RWPE2 (cell line): ENCODE results near the gene ENTPD7.
"Not testable (repeated sequence)": the region's sequence is repeated elsewhere in the genome, so short reads cannot be mapped to it uniquely, and the experiment has no call there.

ENCODE experiments used
- ATAC-seq: fragments of 200-7000 bp; cut with Tn5 transposase; 3 replicates; pipeline ENCODE4 v1.9.1; 2021; ENCODE audit warnings: low read depth
- DNase-seq: peaks from one replicate; pipeline ENCODE4 v3.0.0-alpha.2; 2020; ENCODE audit warnings: low spot score
- H3K27ac ChIP-seq: fragments of 450-650 bp; 2 replicates; pipeline ENCODE4 v1.5.1; 2017; ENCODE audit warnings: mild to moderate bottlenecking; ENCODE audit not compliant: poor library complexity, severe bottlenecking
- H3K27me3 ChIP-seq: fragments of 250-450 bp; sonication (Bioruptor Pico); 2 replicates; pipeline ENCODE4 v1.5.1; 2021; ENCODE audit warnings: mild to moderate bottlenecking, moderate library complexity; ENCODE audit not compliant: insufficient read depth, poor library complexity, severe bottlenecking
- H3K36me3 ChIP-seq: fragments of 250-450 bp; sonication (Bioruptor Pico); 2 replicates; pipeline ENCODE4 v1.5.1; 2020; ENCODE audit warnings: low read depth, mild to moderate bottlenecking, moderate library complexity
- H3K4me1 ChIP-seq: fragments of 250-450 bp; sonication (Bioruptor Pico); 2 replicates; pipeline ENCODE4 v1.5.1; 2021; ENCODE audit warnings: mild to moderate bottlenecking, moderate library complexity; ENCODE audit not compliant: insufficient read depth, poor library complexity, severe bottlenecking
- H3K4me3 ChIP-seq: fragments of 250-450 bp; sonication (Bioruptor Pico); 2 replicates; pipeline ENCODE4 v1.5.1; 2021; ENCODE audit warnings: mild to moderate bottlenecking, moderate library complexity; ENCODE audit not compliant: severe bottlenecking
- H3K9me3 ChIP-seq: fragments of 250-450 bp; sonication (Bioruptor Pico); 2 replicates; pipeline ENCODE4 v1.5.1; 2021; ENCODE audit warnings: mild to moderate bottlenecking, moderate library complexity; ENCODE audit not compliant: severe bottlenecking
- TF ChIP-seq, protein P1 (sequence below): fragments of 450-650 bp; IDR thresholded peaks from one replicate; pipeline ENCODE4 v1.5.1; 2017; ENCODE audit warnings: mild to moderate bottlenecking, moderate library complexity; ENCODE audit not compliant: poor library complexity, severe bottlenecking

ENTPD7 gene

DNA sequence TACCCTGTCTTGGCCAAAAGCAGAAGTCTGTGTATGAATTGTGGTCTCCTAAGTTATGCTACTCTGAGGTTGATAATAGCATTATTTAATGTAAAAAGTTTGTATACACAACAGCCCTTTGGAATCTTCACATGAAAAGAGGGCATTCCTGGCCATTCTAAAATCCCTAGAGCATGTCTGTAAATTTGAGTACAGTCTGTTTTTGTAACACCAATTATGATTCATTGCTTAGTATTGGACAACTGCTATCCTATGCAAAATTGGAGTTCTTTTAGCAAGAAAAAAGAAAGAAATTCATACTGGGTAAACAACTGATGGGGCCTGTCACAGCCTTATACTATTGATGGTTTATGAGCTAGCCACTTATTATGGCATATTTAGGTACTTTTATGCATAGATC, 82.9 kb downstream of the ENTPD7 start:
- Histone ChIP-seq H3K4me3 (no peak overlapping the region), H3K36me3 (peaks cover 100% of the 10 kb centered on the region), H3K27ac (no peak overlapping the region), H3K27me3 (no peaks in the 10 kb centered on the region), H3K4me1 (peaks cover 7% of the 10 kb centered on the region), H3K9me3 (peaks cover 10% of the 10 kb centered on the region)
- TF ChIP-seq, protein P1, sequence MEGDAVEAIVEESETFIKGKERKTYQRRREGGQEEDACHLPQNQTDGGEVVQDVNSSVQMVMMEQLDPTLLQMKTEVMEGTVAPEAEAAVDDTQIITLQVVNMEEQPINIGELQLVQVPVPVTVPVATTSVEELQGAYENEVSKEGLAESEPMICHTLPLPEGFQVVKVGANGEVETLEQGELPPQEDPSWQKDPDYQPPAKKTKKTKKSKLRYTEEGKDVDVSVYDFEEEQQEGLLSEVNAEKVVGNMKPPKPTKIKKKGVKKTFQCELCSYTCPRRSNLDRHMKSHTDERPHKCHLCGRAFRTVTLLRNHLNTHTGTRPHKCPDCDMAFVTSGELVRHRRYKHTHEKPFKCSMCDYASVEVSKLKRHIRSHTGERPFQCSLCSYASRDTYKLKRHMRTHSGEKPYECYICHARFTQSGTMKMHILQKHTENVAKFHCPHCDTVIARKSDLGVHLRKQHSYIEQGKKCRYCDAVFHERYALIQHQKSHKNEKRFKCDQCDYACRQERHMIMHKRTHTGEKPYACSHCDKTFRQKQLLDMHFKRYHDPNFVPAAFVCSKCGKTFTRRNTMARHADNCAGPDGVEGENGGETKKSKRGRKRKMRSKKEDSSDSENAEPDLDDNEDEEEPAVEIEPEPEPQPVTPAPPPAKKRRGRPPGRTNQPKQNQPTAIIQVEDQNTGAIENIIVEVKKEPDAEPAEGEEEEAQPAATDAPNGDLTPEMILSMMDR = no peak
- ATAC-seq (no peak), DNase-seq (no peak)

DNA sequence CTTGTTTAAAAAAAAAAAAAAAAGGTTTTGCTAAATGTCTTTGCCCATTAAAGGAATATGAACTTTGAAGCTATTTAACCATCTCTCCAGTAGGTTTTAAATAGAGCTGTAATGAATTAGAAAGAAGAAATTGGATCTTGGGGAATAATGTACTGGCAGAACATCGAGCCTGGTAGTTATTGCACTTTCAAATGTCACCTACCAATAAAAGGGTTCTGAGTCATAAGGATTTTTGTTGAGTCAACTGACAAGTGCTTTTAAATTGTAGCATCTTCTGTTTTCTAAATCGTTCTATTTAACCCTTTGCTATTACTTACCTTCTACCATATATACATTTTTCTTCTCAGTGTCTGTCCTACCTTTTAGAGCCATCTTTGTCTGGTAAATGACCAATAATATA, 83.4 kb downstream of the ENTPD7 start:
- H3K36me3 ChIP-seq = peaks cover 100% of the 10 kb centered on the region
- H3K4me1 ChIP-seq = peaks cover 7% of the 10 kb centered on the region
- H3K27me3 ChIP-seq = no peaks in the 10 kb centered on the region
- TF ChIP-seq, protein P1 = no peak
- H3K9me3 ChIP-seq = peaks cover 10% of the 10 kb centered on the region
- DNase-seq (no peak), ATAC-seq (no peak)
- no peak overlapping the region for H3K27ac ChIP-seq
- no peak overlapping the region for H3K4me3 ChIP-seq

DNA sequence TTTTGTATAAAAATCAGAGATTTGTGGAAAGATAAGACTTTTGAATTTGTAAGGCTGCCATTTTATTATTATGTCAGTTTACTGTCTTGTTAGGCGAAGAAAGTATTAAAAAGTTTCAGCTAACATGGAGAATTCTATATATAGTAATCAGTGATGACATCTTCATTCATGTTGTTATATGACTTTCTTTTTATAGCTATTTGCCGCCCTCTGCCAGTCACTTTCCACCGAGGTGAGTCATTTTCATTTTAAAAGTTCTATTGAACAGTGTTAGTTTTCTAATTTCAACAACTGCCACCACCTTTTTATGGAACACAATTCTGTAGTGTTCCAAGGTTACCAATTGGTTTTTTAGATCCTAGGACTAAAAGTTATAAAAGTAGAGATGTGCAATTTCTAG, 84.5 kb downstream of the ENTPD7 start:
- Histone ChIP-seq H3K27me3 (no peaks in the 10 kb centered on the region), H3K27ac (no peak overlapping the region), H3K4me1 (no peaks in the 10 kb centered on the region), H3K36me3 (peaks cover 100% of the 10 kb centered on the region), H3K9me3 (peaks cover 10% of the 10 kb centered on the region), H3K4me3 (no peak overlapping the region)
- ATAC-seq = no peak
- DNase-seq = no peak
- TF ChIP-seq, protein P1 = no peak

DNA sequence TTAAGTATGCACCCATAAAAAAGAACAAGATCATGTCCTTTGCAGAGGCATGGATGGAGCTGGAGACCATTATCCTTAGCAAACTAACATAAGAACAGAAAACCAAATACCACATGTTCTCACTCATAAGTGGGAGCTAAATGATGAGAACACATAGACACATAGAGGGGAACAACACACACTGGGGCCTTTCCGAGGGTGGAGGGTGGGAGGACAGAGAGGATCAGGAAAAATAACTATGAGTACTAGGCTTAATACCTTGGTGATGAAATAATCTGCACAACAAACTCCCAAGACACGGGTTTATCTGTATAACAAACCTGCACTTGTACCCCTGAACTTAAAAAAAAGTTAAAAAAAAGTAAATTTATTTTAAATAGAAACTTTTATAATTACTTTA, 86.9 kb downstream of the ENTPD7 start:
- not testable (repeated sequence) for H3K4me3 ChIP-seq, H3K4me1 ChIP-seq, H3K27ac ChIP-seq, DNase-seq, H3K9me3 ChIP-seq, ATAC-seq, H3K27me3 ChIP-seq
- peaks cover 97% of the 10 kb centered on the region for H3K36me3 ChIP-seq

DNA sequence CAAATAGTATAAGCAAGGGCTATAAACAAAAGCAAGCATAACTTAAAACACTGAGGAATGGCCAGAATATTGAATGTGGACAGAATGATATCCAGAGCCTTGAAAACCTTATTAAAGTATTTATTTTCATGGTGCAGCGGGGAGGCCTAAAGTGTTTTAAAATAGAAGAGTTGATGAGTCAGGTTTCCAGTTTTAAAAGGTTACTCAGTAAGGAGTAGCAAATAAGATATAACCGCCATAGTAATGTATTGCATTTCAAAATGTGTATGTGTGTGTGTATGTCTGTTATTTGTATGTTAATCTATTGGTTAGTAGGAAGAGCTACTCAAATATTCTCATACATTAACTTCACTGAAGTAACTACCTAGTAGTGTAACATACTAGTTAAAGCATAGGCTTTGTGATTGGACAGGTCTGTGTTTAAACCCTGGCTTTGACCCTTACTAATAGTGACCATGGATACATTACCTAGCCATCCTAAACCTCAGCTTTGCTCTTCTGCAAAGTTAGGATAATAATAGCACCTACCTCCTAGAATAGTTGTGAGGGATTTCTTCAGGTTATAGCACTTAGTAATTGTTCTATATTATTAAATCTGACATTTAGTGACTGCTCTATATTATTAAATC, 89.6 kb downstream of the ENTPD7 start:
- ATAC-seq (no peak), DNase-seq (no peak)
- Histone ChIP-seq H3K27ac (no peak overlapping the region), H3K9me3 (no peaks in the 10 kb centered on the region), H3K4me3 (no peak overlapping the region), H3K4me1 (no peaks in the 10 kb centered on the region), H3K36me3 (peaks cover 94% of the 10 kb centered on the region), H3K27me3 (no peaks in the 10 kb centered on the region)
- TF ChIP-seq, protein P1 = no peak
